MM.1S (cell line): ENCODE data around the gene LZIC.

Experiments used
- EZH2 ChIP-seq: fragments of 300-600 bp; sonication (generic); optimal IDR thresholded peaks from 2 replicates; pipeline ENCODE3; 2017; ENCODE audit warnings: low read depth, mild to moderate bottlenecking, antibody characterized with exemption, low read length, mixed read lengths
- TF ChIP-seq, protein P1 (sequence below): fragments of 300-600 bp; sonication (generic); IDR thresholded peaks from 2 replicates; pipeline ENCODE4 v1.5.1; 2016; ENCODE audit warnings: antibody characterized with exemption, low read length, mixed read lengths

DNA sequence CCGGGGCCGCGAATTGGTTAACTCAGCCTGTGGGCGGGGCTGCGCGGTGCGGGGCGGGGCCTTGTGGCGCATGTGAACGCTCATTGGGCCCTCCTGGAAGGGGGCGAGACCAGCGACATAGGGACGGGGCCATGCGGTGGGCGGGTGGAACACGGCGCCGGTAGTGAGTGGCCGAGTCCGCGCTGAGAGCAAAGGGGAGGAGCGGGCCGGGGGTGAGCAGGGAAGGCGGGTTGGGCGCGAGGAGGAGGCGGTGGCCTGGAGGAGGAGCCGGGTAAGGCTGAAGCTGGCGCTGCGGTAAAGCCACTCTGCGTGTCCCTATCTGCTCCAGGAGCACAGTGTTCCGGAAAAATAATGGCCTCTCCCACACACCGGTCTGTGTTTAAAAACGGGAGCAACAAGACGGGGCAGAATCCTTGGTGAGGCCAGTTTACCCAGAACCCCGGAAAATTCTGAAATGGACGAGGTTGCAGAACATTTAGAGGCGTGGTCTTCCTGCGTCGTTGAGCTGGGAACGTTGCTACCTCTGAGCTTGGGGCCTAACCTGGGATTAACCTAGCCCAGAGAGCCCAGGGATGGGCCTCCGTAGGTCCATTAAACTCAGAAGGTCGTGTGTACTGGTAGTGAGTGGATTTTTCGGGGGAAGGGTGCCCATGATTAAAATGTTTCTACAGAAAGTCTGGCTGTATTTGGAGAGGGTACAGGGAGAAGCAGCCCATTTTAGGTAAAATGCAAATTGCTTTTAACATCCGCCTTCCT is 32.6 kb downstream of the LZIC start:
- TF ChIP-seq, protein P1, sequence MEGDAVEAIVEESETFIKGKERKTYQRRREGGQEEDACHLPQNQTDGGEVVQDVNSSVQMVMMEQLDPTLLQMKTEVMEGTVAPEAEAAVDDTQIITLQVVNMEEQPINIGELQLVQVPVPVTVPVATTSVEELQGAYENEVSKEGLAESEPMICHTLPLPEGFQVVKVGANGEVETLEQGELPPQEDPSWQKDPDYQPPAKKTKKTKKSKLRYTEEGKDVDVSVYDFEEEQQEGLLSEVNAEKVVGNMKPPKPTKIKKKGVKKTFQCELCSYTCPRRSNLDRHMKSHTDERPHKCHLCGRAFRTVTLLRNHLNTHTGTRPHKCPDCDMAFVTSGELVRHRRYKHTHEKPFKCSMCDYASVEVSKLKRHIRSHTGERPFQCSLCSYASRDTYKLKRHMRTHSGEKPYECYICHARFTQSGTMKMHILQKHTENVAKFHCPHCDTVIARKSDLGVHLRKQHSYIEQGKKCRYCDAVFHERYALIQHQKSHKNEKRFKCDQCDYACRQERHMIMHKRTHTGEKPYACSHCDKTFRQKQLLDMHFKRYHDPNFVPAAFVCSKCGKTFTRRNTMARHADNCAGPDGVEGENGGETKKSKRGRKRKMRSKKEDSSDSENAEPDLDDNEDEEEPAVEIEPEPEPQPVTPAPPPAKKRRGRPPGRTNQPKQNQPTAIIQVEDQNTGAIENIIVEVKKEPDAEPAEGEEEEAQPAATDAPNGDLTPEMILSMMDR = no peak
- no peak for TF ChIP-seq EZH2
